K562 (cell line): ENCODE results near the gene CEND1. TPM values are rescaled to one million over a fixed set of nuclear protein-coding genes. Genes with fewer than 3 reads are reported as not detected.

Source experiments
- MAFF ChIP-seq: IDR thresholded peaks from 2 replicates; pipeline ENCODE4 v1.6.1; 2012; ENCODE audit warnings: low read length, improper control_type of control experiment
- NONO ChIP-seq, 2 experiments: fragments of 200-400 bp in 1 of 2; fragments of 450-650 bp in 1 of 2; formaldehyde crosslinking in 1 of 2; IDR thresholded peaks; 2 replicates each; pipeline ENCODE4 v1.6.1; 2017; ENCODE audit warnings: low read depth in 2 of 2, mild to moderate bottlenecking in 2 of 2, moderate library complexity in 2 of 2, low read length in 1 of 2
- RBM15 ChIP-seq: fragments of 200-400 bp; formaldehyde crosslinking; IDR thresholded peaks from 2 replicates; pipeline ENCODE4 v1.6.1; 2018; ENCODE audit warnings: mild to moderate bottlenecking, low read length, moderate library complexity; ENCODE audit not compliant: insufficient read depth
- RBM17 ChIP-seq: fragments of 200-400 bp; formaldehyde crosslinking; IDR thresholded peaks from 2 replicates; pipeline ENCODE4 v1.6.1; 2017; ENCODE audit warnings: low read depth, mild to moderate bottlenecking, low read length, borderline replicate concordance
- SMARCA5 ChIP-seq: fragments of 450-650 bp; IDR thresholded peaks from 2 replicates; pipeline ENCODE4 v1.6.1; 2016
- TEAD1 ChIP-seq, 2 experiments: fragments of 450-650 bp in 1 of 2; sonication (generic) in 1 of 2; formaldehyde crosslinking; IDR thresholded peaks; 2 replicates each; pipeline versions ENCODE4 v1.4.0 to v1.8.0; 2020 to 2022; ENCODE audit warnings: mild to moderate bottlenecking in 2 of 2, missing genetic modification reagents in 1 of 2
- YY1 ChIP-seq, 3 experiments: IDR thresholded peaks; 2 replicates each; pipeline ENCODE4 v1.6.1; 2011; ENCODE audit warnings: low read length in 2 of 3, mild to moderate bottlenecking in 2 of 3, moderate library complexity in 2 of 3, borderline replicate concordance in 1 of 3, control low read depth in 1 of 3, low read depth in 1 of 3; ENCODE audit not compliant: insufficient read depth in 3 of 3, insufficient replicate concordance in 2 of 3, control insufficient read depth in 1 of 3, insufficient read length in 1 of 3; ENCODE audit errors: extremely low read depth in 1 of 3
- ZNF143 ChIP-seq: sonication (generic); formaldehyde crosslinking; IDR thresholded peaks from 2 replicates; pipeline ENCODE4 v1.9.0; 2022; ENCODE audit warnings: mild to moderate bottlenecking, missing genetic modification reagents
- ZNF174 ChIP-seq: fragments of 250-450 bp; sonication (Bioruptor Pico); IDR thresholded peaks from 2 replicates; pipeline ENCODE4 v1.4.0; 2020; ENCODE audit warnings: mild to moderate bottlenecking
- ZNF217 ChIP-seq: sonication (generic); formaldehyde crosslinking; IDR thresholded peaks from 2 replicates; pipeline ENCODE4 v1.8.0; 2022; ENCODE audit warnings: mild to moderate bottlenecking, missing genetic modification reagents
- ZNF717 ChIP-seq: fragments of 250-450 bp; sonication (Bioruptor Pico); IDR thresholded peaks from 2 replicates; pipeline ENCODE4 v1.5.0; 2021
- ZNF76 ChIP-seq: fragments of 250-450 bp; sonication (Bioruptor Pico); IDR thresholded peaks from 2 replicates; pipeline ENCODE4 v1.4.0; 2020; ENCODE audit warnings: mild to moderate bottlenecking, moderate library complexity, borderline replicate concordance
- ZNF764 ChIP-seq: fragments of 250-450 bp; sonication (Bioruptor Pico); IDR thresholded peaks from 2 replicates; pipeline ENCODE4 v1.4.0; 2020; ENCODE audit warnings: low read depth, mild to moderate bottlenecking, moderate library complexity
- ZSCAN29 ChIP-seq: fragments of 450-650 bp; IDR thresholded peaks from 2 replicates; pipeline ENCODE4 v1.6.1; 2017
- polyA plus RNA-seq, 8 experiments: library from polyadenylated mRNA; depleted of rRNA in 4 of 8; stranded (reverse) in 5 of 8; unstranded in 3 of 8; fragments of >200 nt; fragmentation: Nextera tagmentation in 2 of 8; fragmentation: Illumina TruSeq in 1 of 8; extraction: Ambion mirVana in 2 of 8; extraction: Trizol in 1 of 8; gene quantifications; 2 replicates each; pipeline versions ENCODE4 v1.2.1 to v1.2.3, GENCODE V29; 2011 to 2014; ENCODE audit warnings: inconsistent platforms in 1 of 8, missing spikeins in 1 of 8
- total RNA-seq, 7 experiments: library from RNA; depleted of rRNA in 6 of 7; stranded (reverse); fragments of >200 nt in 6 of 7; fragmentation: Illumina TruSeq in 2 of 7; extraction: Trizol in 2 of 7; gene quantifications; 2 replicates each; pipeline versions ENCODE4 v1.2.1 to v1.2.3, GENCODE V29; 2011 to 2021; ENCODE audit warnings: low replicate concordance in 1 of 7
- TF ChIP-seq, protein P1 (sequence below): sonication (generic); formaldehyde crosslinking; IDR thresholded peaks from 2 replicates; pipeline ENCODE4 v1.8.0; 2023; ENCODE audit warnings: missing genetic modification reagents, mild to moderate bottlenecking, borderline replicate concordance
- TF ChIP-seq, protein P2 (sequence below): sonication (generic); formaldehyde crosslinking; IDR thresholded peaks from 2 replicates; pipeline ENCODE4 v1.8.1; 2023; ENCODE audit warnings: mild to moderate bottlenecking, missing genetic modification reagents
- TF ChIP-seq, protein P3 (sequence below): fragments of 200-800 bp; sonication (Bioruptor generic); IDR thresholded peaks from 2 replicates; pipeline ENCODE4 v1.6.1; 2017; ENCODE audit warnings: missing genetic modification characterization, missing compliant biosample characterization
- TF ChIP-seq, protein P4 (sequence below): fragments of 450-650 bp; IDR thresholded peaks from 2 replicates; pipeline ENCODE4 v1.6.1; 2016

CEND1 gene
- total and polyA plus RNA-seq, 9 of the 15 experiments (the other 6 are each of a cell fraction or from before 2014, with no cell fraction given), result 0.13 to 0.18 (median 0.16) TPM; not detected in 6

DNA sequence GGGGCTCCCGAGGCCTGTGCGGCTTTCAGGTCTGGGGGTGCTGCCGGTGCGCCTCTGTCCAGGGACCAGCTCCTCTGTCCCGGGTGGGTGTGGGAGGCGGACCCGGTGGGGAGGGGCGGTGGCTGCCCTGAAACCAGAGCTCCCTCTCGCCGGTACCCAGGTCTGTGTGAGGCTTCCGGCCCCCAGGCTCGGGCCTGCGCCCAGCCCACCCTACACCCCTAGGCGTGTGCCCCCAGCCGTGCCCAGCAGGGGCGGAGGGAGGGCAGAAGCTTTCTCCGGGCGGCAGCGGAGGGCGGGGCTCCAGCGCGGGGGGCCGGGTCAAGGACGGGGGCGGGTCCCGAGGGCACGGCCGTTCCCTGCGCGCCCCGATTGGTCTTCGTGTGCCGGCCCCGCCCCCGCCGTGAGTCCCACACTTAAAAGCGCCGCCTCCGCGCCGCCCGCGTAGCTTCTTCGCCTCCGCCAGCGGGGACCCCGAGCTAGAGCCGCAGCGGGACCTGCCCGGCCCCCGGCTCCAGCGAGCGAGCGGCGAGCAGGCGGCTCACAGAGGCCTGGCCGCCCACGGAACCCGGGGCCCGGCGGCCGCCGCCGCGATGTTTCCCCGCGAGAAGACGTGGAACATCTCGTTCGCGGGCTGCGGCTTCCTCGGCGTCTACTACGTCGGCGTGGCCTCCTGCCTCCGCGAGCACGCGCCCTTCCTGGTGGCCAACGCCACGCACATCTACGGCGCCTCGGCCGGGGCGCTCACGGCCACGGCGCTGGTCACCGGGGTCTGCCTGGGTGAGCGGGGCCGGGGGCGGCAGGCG lies 29.4 kb upstream of the CEND1 start (continued):
- TF ChIP-seq, protein P1, sequence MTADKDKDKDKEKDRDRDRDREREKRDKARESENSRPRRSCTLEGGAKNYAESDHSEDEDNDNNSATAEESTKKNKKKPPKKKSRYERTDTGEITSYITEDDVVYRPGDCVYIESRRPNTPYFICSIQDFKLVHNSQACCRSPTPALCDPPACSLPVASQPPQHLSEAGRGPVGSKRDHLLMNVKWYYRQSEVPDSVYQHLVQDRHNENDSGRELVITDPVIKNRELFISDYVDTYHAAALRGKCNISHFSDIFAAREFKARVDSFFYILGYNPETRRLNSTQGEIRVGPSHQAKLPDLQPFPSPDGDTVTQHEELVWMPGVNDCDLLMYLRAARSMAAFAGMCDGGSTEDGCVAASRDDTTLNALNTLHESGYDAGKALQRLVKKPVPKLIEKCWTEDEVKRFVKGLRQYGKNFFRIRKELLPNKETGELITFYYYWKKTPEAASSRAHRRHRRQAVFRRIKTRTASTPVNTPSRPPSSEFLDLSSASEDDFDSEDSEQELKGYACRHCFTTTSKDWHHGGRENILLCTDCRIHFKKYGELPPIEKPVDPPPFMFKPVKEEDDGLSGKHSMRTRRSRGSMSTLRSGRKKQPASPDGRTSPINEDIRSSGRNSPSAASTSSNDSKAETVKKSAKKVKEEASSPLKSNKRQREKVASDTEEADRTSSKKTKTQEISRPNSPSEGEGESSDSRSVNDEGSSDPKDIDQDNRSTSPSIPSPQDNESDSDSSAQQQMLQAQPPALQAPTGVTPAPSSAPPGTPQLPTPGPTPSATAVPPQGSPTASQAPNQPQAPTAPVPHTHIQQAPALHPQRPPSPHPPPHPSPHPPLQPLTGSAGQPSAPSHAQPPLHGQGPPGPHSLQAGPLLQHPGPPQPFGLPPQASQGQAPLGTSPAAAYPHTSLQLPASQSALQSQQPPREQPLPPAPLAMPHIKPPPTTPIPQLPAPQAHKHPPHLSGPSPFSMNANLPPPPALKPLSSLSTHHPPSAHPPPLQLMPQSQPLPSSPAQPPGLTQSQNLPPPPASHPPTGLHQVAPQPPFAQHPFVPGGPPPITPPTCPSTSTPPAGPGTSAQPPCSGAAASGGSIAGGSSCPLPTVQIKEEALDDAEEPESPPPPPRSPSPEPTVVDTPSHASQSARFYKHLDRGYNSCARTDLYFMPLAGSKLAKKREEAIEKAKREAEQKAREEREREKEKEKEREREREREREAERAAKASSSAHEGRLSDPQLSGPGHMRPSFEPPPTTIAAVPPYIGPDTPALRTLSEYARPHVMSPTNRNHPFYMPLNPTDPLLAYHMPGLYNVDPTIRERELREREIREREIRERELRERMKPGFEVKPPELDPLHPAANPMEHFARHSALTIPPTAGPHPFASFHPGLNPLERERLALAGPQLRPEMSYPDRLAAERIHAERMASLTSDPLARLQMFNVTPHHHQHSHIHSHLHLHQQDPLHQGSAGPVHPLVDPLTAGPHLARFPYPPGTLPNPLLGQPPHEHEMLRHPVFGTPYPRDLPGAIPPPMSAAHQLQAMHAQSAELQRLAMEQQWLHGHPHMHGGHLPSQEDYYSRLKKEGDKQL, result no peak
- no peak for TF ChIP-seq ZNF217 (CRISPR knock-in tag)
- no peak for TF ChIP-seq ZNF143
- TF ChIP-seq ZNF764 (CRISPR knock-in tag), result no peak
- TF ChIP-seq ZNF174 (CRISPR knock-in tag), result no peak
- TF ChIP-seq, protein P2, sequence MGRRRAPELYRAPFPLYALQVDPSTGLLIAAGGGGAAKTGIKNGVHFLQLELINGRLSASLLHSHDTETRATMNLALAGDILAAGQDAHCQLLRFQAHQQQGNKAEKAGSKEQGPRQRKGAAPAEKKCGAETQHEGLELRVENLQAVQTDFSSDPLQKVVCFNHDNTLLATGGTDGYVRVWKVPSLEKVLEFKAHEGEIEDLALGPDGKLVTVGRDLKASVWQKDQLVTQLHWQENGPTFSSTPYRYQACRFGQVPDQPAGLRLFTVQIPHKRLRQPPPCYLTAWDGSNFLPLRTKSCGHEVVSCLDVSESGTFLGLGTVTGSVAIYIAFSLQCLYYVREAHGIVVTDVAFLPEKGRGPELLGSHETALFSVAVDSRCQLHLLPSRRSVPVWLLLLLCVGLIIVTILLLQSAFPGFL (CRISPR knock-in tag), result no peak
- TF ChIP-seq SMARCA5, result no peak
- TF ChIP-seq ZSCAN29, result no peak
- peak; percentile 81 to 99; a peak in 3 of 4 replicates for TF ChIP-seq NONO (IDR thresholded peaks at IDR 0.05; ENCODE audit: low read depth in 2 of 2, low read length in 1 of 2)
- no peak for TF ChIP-seq RBM17
- no peak for TF ChIP-seq ZNF76 (CRISPR knock-in tag)
- TF ChIP-seq, protein P3, sequence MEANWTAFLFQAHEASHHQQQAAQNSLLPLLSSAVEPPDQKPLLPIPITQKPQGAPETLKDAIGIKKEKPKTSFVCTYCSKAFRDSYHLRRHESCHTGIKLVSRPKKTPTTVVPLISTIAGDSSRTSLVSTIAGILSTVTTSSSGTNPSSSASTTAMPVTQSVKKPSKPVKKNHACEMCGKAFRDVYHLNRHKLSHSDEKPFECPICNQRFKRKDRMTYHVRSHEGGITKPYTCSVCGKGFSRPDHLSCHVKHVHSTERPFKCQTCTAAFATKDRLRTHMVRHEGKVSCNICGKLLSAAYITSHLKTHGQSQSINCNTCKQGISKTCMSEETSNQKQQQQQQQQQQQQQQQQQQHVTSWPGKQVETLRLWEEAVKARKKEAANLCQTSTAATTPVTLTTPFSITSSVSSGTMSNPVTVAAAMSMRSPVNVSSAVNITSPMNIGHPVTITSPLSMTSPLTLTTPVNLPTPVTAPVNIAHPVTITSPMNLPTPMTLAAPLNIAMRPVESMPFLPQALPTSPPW (CRISPR knock-in tag), result peak; percentile 78
- no peak for TF ChIP-seq MAFF
- no peak for TF ChIP-seq ZNF717 (CRISPR knock-in tag)
- no peak; a peak in 1 of 4 replicates for TF ChIP-seq TEAD1 (CRISPR knock-in tag; IDR thresholded peaks at IDR 0.05)
- TF ChIP-seq, protein P4, sequence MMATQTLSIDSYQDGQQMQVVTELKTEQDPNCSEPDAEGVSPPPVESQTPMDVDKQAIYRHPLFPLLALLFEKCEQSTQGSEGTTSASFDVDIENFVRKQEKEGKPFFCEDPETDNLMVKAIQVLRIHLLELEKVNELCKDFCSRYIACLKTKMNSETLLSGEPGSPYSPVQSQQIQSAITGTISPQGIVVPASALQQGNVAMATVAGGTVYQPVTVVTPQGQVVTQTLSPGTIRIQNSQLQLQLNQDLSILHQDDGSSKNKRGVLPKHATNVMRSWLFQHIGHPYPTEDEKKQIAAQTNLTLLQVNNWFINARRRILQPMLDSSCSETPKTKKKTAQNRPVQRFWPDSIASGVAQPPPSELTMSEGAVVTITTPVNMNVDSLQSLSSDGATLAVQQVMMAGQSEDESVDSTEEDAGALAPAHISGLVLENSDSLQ, result no peak
- TF ChIP-seq RBM15, result no peak
- TF ChIP-seq YY1 (IDR thresholded peaks at IDR 0.05; ENCODE audit: borderline replicate concordance in 1 of 3, control insufficient read depth in 1 of 3, extremely low read depth in 1 of 3, insufficient read depth in 3 of 3, insufficient read length in 1 of 3, insufficient replicate concordance in 2 of 3, low read depth in 1 of 3, low read length in 2 of 3), result peak in 1 of 3 experiments; percentile 37
